IMR-90 (cell line): Measurements from ENCODE around the gene SHISA2. TPM values are rescaled to one million over a fixed set of nuclear protein-coding genes. Genes with fewer than 3 reads are reported as not detected.

Experiments used
- ATAC-seq: fragments of 200-7000 bp; cut with Tn5 transposase; 2 replicates; pipeline ENCODE4 v1.9.1; 2020; ENCODE audit warnings: low read depth, mild to moderate bottlenecking, moderate library complexity
- BruUV-seq: library from RNA; stranded (reverse); fragments of 400-500 nt; replicated peaks from 2 replicates; lab custom pipeline; 2021; lab: Mats Ljungman, UMichigan
- CTCF ChIA-PET: fragments of 300-600 bp; formaldehyde crosslinking; extraction: SDS; loops from one replicate; lab custom pipeline; 2021; ENCODE audit warnings: antibody characterized with exemption; lab: Yijun Ruan, JAX
- POLR2A ChIA-PET: fragments of 300-600 bp; sonication (Branson Sonifier 250); formaldehyde crosslinking; loops from one replicate; lab custom pipeline; 2022; ENCODE audit warnings: antibody characterized with exemption; ENCODE audit not compliant: unreplicated experiment; lab: Charles Lee
- DNase-seq: peaks from one replicate; pipeline ENCODE4 v3.0.0; 2013
- H2AFZ ChIP-seq: replicated peaks from 2 replicates; pipeline ENCODE3; 2013; ENCODE audit warnings: low read length, mild to moderate bottlenecking; ENCODE audit not compliant: poor library complexity
- H2AK5ac ChIP-seq: 2 replicates; pipeline ENCODE4 v1.6.1; 2013; ENCODE audit warnings: low read depth, low read length, inconsistent platforms
- H2AK9ac ChIP-seq: replicated peaks from 2 replicates; pipeline ENCODE3; 2013; ENCODE audit warnings: mild to moderate bottlenecking, low read depth, low read length, moderate library complexity; ENCODE audit not compliant: poor library complexity
- H2BK120ac ChIP-seq: 2 replicates; pipeline ENCODE4 v1.6.1; 2013; ENCODE audit warnings: low read depth, low read length, inconsistent platforms
- H2BK15ac ChIP-seq: 3 replicates; pipeline ENCODE4 v1.6.1; 2013; ENCODE audit warnings: low read depth, low read length, inconsistent platforms
- H2BK20ac ChIP-seq: 2 replicates; pipeline ENCODE4 v1.6.1; 2013; ENCODE audit warnings: low read depth, mild to moderate bottlenecking, inconsistent platforms, low read length, moderate library complexity
- H2BK5ac ChIP-seq: 2 replicates; pipeline ENCODE4 v1.6.1; 2013; ENCODE audit warnings: mild to moderate bottlenecking, low read depth, low read length, inconsistent platforms; ENCODE audit not compliant: poor library complexity, severe bottlenecking
- H3K14ac ChIP-seq: replicated peaks from 2 replicates; pipeline ENCODE4 v1.6.1; 2013; ENCODE audit warnings: low read depth, low read length, inconsistent platforms
- H3K18ac ChIP-seq: 2 replicates; pipeline ENCODE4 v1.6.1; 2013; ENCODE audit warnings: low read depth, low read length, control low read depth
- H3K23ac ChIP-seq: 2 replicates; pipeline ENCODE4 v1.6.1; 2013; ENCODE audit warnings: low read depth, low read length, inconsistent platforms
- H3K27ac ChIP-seq: 2 replicates; pipeline ENCODE4 v1.5.1; 2013; ENCODE audit warnings: mild to moderate bottlenecking, control low read depth, low read length; ENCODE audit not compliant: insufficient read depth
- H3K27me3 ChIP-seq: 2 replicates; pipeline ENCODE4 v1.6.1; 2013; ENCODE audit warnings: low read length; ENCODE audit not compliant: control insufficient read depth, insufficient read depth
- H3K36me3 ChIP-seq: 2 replicates; pipeline ENCODE4 v1.6.1; 2013; ENCODE audit warnings: low read length, mixed read lengths; ENCODE audit not compliant: control insufficient read depth, insufficient read depth
- H3K4ac ChIP-seq: 2 replicates; pipeline ENCODE4 v1.6.1; 2013; ENCODE audit warnings: low read depth, low read length, inconsistent platforms
- H3K4me1 ChIP-seq: 2 replicates; pipeline ENCODE4 v1.6.1; 2013; ENCODE audit warnings: low read length, mixed read lengths; ENCODE audit not compliant: control insufficient read depth, insufficient read depth
- H3K4me2 ChIP-seq: 2 replicates; pipeline ENCODE4 v1.6.1; 2013; ENCODE audit warnings: low read depth, mild to moderate bottlenecking, control low read depth, low read length, moderate library complexity
- H3K4me3 ChIP-seq: 2 replicates; pipeline ENCODE4 v1.5.1; 2013; ENCODE audit warnings: low read depth, mild to moderate bottlenecking, control low read depth, low read length, moderate library complexity; ENCODE audit not compliant: insufficient read depth
- H3K56ac ChIP-seq: 2 replicates; pipeline ENCODE4 v1.6.1; 2013; ENCODE audit warnings: low read length, inconsistent platforms; ENCODE audit not compliant: insufficient read depth; ENCODE audit errors: extremely low read depth
- H3K79me1 ChIP-seq, 2 experiments: 2 replicates each; pipeline ENCODE4 v1.6.1; 2013; ENCODE audit warnings: low read length in 2 of 2, inconsistent platforms in 1 of 2, low read depth in 1 of 2
- H3K9ac ChIP-seq: 2 replicates; pipeline ENCODE4 v1.6.1; 2013; ENCODE audit warnings: low read depth, low read length, control low read depth
- H3K9me1 ChIP-seq: 2 replicates; pipeline ENCODE4 v1.6.1; 2013; ENCODE audit warnings: low read length, inconsistent platforms; ENCODE audit not compliant: insufficient read depth
- H3K9me3 ChIP-seq: 2 replicates; pipeline ENCODE4 v1.6.1; 2013; ENCODE audit warnings: low read length; ENCODE audit not compliant: control insufficient read depth, insufficient read depth
- H4K20me1 ChIP-seq: 2 replicates; pipeline ENCODE4 v1.6.1; 2013; ENCODE audit warnings: low read length, inconsistent platforms; ENCODE audit not compliant: insufficient read depth
- H4K5ac ChIP-seq: 2 replicates; pipeline ENCODE4 v1.6.1; 2013; ENCODE audit warnings: mild to moderate bottlenecking, low read depth, low read length, control low read depth
- H4K8ac ChIP-seq, 2 experiments: 2 replicates each; pipeline ENCODE4 v1.6.1; 2013; ENCODE audit warnings: low read depth in 2 of 2, low read length in 2 of 2, control low read depth in 1 of 2, inconsistent platforms in 1 of 2
- H4K91ac ChIP-seq: 2 replicates; pipeline ENCODE4 v1.6.1; 2013; ENCODE audit warnings: low read depth, low read length, inconsistent platforms; ENCODE audit not compliant: insufficient read depth
- CEBPB ChIP-seq: IDR thresholded peaks from 2 replicates; pipeline ENCODE4 v1.6.1; 2012; ENCODE audit warnings: low read depth, low read length, improper control_type of control experiment
- CHD1 ChIP-seq: IDR thresholded peaks from 2 replicates; pipeline ENCODE4 v1.6.1; 2012; ENCODE audit warnings: low read depth, low read length, improper control_type of control experiment
- ELK1 ChIP-seq: fragments of 150-350 bp; IDR thresholded peaks from 2 replicates; pipeline ENCODE4 v1.6.1; 2016; ENCODE audit warnings: low read depth, mild to moderate bottlenecking, low read length, moderate library complexity, borderline replicate concordance
- FOS ChIP-seq: fragments of 150-350 bp; IDR thresholded peaks from 2 replicates; pipeline ENCODE4 v1.6.1; 2016; ENCODE audit warnings: low read depth, low read length
- MAFK ChIP-seq: IDR thresholded peaks from 2 replicates; pipeline ENCODE4 v1.6.1; 2012; ENCODE audit warnings: low read depth, low read length, improper control_type of control experiment
- MAZ ChIP-seq: IDR thresholded peaks from 2 replicates; pipeline ENCODE4 v1.6.1; 2012; ENCODE audit warnings: low read depth, mild to moderate bottlenecking, low read length, improper control_type of control experiment, moderate library complexity, borderline replicate concordance
- MXI1 ChIP-seq: IDR thresholded peaks from 2 replicates; pipeline ENCODE4 v1.6.1; 2012; ENCODE audit warnings: low read depth, mild to moderate bottlenecking, low read length, moderate library complexity, borderline replicate concordance
- NFE2L2 ChIP-seq: fragments of 150-350 bp; IDR thresholded peaks from 2 replicates; pipeline ENCODE4 v1.6.1; 2016; ENCODE audit warnings: low read depth, mild to moderate bottlenecking, low read length
- POLR2A ChIP-seq: IDR thresholded peaks from 2 replicates; pipeline ENCODE4 v1.6.1; 2012; ENCODE audit warnings: mild to moderate bottlenecking, low read depth, low read length
- RAD21 ChIP-seq: IDR thresholded peaks from 2 replicates; pipeline ENCODE4 v1.6.1; 2012; ENCODE audit warnings: low read length, improper control_type of control experiment
- RFX5 ChIP-seq: IDR thresholded peaks from 2 replicates; pipeline ENCODE4 v1.8.0; 2012; ENCODE audit warnings: low read depth, mild to moderate bottlenecking, low read length, moderate library complexity
- SMC3 ChIP-seq: fragments of 150-350 bp; IDR thresholded peaks from 2 replicates; pipeline ENCODE4 v1.6.1; 2016; ENCODE audit warnings: low read depth, mild to moderate bottlenecking, antibody characterized with exemption, low read length, moderate library complexity
- WGBS, 2 experiments: methylation state at CpG; one replicate each; pipeline versions ENCODE4 v1.1.5 to v1.1.7; 2013; ENCODE audit warnings: missing lambda C conversion rate in 2 of 2; ENCODE audit not compliant: insufficient read length in 1 of 2; ENCODE audit errors: extremely low coverage in 2 of 2; 5-methylcytosine and 5-hydroxymethylcytosine counted together
- dilution Hi-C: fragments of 300-500 bp; cut with HindIII; formaldehyde crosslinking; loops from one replicate; pipeline ENCODE4 v1.14.3; 2018; ENCODE audit warnings: low sequenced_read_pairs; ENCODE audit not compliant: unreplicated experiment
- in situ Hi-C: fragments of 300-500 bp; cut with MboI; formaldehyde crosslinking; loops from 3 replicates; pipeline ENCODE4 v1.14.3; 2019; ENCODE audit warnings: low sequenced_read_pairs, inconsistent platforms, mixed read lengths
- intact Hi-C: fragments of 100-400 bp; cut with micrococcal nuclease; formaldehyde crosslinking; loops from 2 replicates; pipeline ENCODE4 v1.10.0; 2022
- polyA plus RNA-seq, 3 experiments: library from polyadenylated mRNA; depleted of rRNA; stranded (reverse); fragments of >200 nt; gene quantifications; 2 replicates each; pipeline ENCODE4 v1.2.3, GENCODE V29; 2012; ENCODE audit warnings: low replicate concordance in 1 of 3
- total RNA-seq: library from RNA; depleted of rRNA; stranded (reverse); fragments of >200 nt; gene quantifications from 2 replicates; pipeline ENCODE4 v1.2.3, GENCODE V29; 2012
- TF ChIP-seq, protein P1 (sequence below): conservative IDR thresholded peaks from 2 replicates; pipeline ENCODE4 v1.5.1; 2012; ENCODE audit warnings: mild to moderate bottlenecking, low read depth, low read length, improper control_type of control experiment
- TF ChIP-seq, protein P2 (sequence below): fragments of 150-350 bp; IDR thresholded peaks from 2 replicates; pipeline ENCODE4 v1.6.1; 2017; ENCODE audit warnings: mild to moderate bottlenecking, antibody characterized with exemption, low read length, low read depth

The SHISA2 gene
- total and polyA plus RNA-seq, 2 of the 4 experiments (the other 2 are of a cell fraction), result not detected

DNA sequence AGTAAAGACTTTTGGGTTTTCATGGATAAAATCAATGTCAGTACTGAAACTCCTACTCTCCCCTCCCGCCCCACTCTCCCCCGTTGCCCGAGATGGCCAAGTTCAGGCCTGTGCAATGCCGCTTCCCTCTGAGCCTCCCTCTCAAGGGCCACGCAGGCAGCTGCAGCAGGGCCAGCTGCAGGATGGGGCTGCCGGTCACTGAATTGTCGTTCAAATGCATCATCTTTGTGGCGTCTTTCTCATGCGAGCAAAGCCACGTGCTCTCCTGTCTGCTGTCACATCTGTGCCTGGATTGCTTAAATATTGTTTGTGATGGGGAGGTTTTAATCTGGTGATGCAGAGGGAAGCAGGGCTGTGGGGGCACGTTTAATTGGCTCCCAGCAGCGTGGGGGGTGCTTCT is 26.6 kb downstream of the SHISA2 start:
- Histone ChIP-seq H3K27ac (no peak overlapping the region), H3K4me2 (no peak overlapping the region), H2BK15ac (no peak overlapping the region), H2BK120ac (no peak overlapping the region), H3K23ac (no peak overlapping the region), H3K4ac (no peak overlapping the region), H4K5ac (no peak overlapping the region), H3K36me3 (no peaks in the 10 kb centered on the region), H3K9ac (no peak overlapping the region), H2AFZ (peak overlapping the region; percentile 3), H2BK20ac (no peak overlapping the region), H3K4me3 (no peak overlapping the region), H2BK5ac (no peak overlapping the region), H3K9me3 (no peaks in the 10 kb centered on the region), H3K18ac (no peak overlapping the region), H4K91ac (no peak overlapping the region), H3K4me1 (no peaks in the 10 kb centered on the region), H3K79me1 (no peaks in the 10 kb centered on the region), H2AK5ac (no peak overlapping the region), H3K56ac (no peak overlapping the region), H3K14ac (no peak overlapping the region), H4K20me1 (no peaks in the 10 kb centered on the region), H4K8ac (no peak overlapping the region), H3K27me3 (no peaks in the 10 kb centered on the region), H3K9me1 (0 out of 2 replicates have a peak, but pooled peaks cover 3% of the 10 kb centered on the region), H2AK9ac (no peak overlapping the region)
- 0% methylated on average over 1 of the region's 12 CpGs; no CpG with 5 or more reads in 1 of the 2 experiments for WGBS, 2 experiments
- TF ChIP-seq FOS (no peak), CHD1 (no peak), SMC3 (no peak), RFX5 (no peak), MAFK (no peak), POLR2A (no peak), ELK1 (no peak), NFE2L2 (no peak), MXI1 (no peak), RAD21 (no peak), CEBPB (no peak), MAZ (no peak)
- TF ChIP-seq, protein P1, sequence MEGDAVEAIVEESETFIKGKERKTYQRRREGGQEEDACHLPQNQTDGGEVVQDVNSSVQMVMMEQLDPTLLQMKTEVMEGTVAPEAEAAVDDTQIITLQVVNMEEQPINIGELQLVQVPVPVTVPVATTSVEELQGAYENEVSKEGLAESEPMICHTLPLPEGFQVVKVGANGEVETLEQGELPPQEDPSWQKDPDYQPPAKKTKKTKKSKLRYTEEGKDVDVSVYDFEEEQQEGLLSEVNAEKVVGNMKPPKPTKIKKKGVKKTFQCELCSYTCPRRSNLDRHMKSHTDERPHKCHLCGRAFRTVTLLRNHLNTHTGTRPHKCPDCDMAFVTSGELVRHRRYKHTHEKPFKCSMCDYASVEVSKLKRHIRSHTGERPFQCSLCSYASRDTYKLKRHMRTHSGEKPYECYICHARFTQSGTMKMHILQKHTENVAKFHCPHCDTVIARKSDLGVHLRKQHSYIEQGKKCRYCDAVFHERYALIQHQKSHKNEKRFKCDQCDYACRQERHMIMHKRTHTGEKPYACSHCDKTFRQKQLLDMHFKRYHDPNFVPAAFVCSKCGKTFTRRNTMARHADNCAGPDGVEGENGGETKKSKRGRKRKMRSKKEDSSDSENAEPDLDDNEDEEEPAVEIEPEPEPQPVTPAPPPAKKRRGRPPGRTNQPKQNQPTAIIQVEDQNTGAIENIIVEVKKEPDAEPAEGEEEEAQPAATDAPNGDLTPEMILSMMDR, result no peak
- TF ChIP-seq, protein P2, sequence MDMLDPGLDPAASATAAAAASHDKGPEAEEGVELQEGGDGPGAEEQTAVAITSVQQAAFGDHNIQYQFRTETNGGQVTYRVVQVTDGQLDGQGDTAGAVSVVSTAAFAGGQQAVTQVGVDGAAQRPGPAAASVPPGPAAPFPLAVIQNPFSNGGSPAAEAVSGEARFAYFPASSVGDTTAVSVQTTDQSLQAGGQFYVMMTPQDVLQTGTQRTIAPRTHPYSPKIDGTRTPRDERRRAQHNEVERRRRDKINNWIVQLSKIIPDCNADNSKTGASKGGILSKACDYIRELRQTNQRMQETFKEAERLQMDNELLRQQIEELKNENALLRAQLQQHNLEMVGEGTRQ, result no peak
- dilution Hi-C loops (no loop called here), intact Hi-C loops (no loop called here), in situ Hi-C loops (no loop called here)
- DNase-seq, result no peak
- POLR2A ChIA-PET, result no interaction called here
- CTCF ChIA-PET, result no interaction called here
- no TSS peak for BruUV-seq
- no peak for ATAC-seq
